ENCODE results near the gene SENP2. TPM values are rescaled to one million over a fixed set of nuclear protein-coding genes. Genes with fewer than 3 reads are reported as not detected.
A peak's percentile ranks its signal among the peaks of the same experiment; 100 is the strongest.

Gene SENP2
- total and polyA plus RNA-seq, 2 of the 13 experiments (the other 11 are each of a cell fraction or from before 2014, with no cell fraction given): 7.7 to 46.2 TPM

DNA sequence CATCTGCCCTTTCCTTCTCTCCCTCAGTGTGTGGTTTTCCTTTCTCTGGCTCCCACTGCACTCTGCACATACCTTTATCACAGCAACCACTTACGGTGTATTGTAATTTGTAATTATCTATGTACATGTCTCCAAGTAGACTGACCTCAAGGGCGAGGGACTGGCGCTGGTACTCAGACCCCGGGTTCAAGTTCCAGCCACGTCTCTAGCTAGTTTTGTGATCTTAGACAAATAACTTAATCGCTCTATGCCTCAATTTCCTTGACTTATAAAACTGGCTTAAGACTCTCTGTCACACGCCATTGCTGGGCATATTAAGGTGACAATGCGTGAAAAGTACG is 607 bp upstream of the SENP2 start:
- H2AFZ ChIP-seq (ENCODE audit: low read length): peak overlapping the region; percentile 89
- in situ Hi-C loops (cut with HindIII; ENCODE audit: extremely low pct_ligation_motif_present, low pct_unique_long_range_greater_than_20kb): no loop called here
- TF ChIP-seq, protein P1, sequence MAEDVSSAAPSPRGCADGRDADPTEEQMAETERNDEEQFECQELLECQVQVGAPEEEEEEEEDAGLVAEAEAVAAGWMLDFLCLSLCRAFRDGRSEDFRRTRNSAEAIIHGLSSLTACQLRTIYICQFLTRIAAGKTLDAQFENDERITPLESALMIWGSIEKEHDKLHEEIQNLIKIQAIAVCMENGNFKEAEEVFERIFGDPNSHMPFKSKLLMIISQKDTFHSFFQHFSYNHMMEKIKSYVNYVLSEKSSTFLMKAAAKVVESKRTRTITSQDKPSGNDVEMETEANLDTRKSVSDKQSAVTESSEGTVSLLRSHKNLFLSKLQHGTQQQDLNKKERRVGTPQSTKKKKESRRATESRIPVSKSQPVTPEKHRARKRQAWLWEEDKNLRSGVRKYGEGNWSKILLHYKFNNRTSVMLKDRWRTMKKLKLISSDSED (CRISPR knock-in tag; IDR thresholded peaks at IDR 0.05): no peak
- TF ChIP-seq HNRNPK (IDR thresholded peaks at IDR 0.05; ENCODE audit: low read depth, low read length, poor library complexity, severe bottlenecking) (no peak), ZNF33A (CRISPR knock-in tag; IDR thresholded peaks at IDR 0.05; ENCODE audit: borderline replicate concordance) (no peak), HDAC2 (CRISPR knock-in tag; IDR thresholded peaks at IDR 0.05) (peak; percentile 3; the same call in 1 of the 2 replicates), ATF4 (CRISPR knock-in tag; IDR thresholded peaks at IDR 0.05) (0 out of 4 replicates have a peak, but pooled peaks of 1 of the 2 experiments have one; percentile 23), JUND (CRISPR knock-in tag; IDR thresholded peaks at IDR 0.05) (no peak), ATF1 (CRISPR knock-in tag; IDR thresholded peaks at IDR 0.05) (no peak), CERS6 (CRISPR knock-in tag; IDR thresholded peaks at IDR 0.05) (no peak), MTF1 (CRISPR knock-in tag; IDR thresholded peaks at IDR 0.05) (no peak), ZNF614 (CRISPR knock-in tag; IDR thresholded peaks at IDR 0.05; ENCODE audit: borderline replicate concordance) (no peak), KDM4B (CRISPR knock-in tag; IDR thresholded peaks at IDR 0.05) (0 out of 2 replicates have a peak, but pooled peaks have one; percentile 10), ATRX (CRISPR knock-in tag; IDR thresholded peaks at IDR 0.05; ENCODE audit: borderline replicate concordance) (no peak), ZNF296 (CRISPR knock-in tag; conservative IDR thresholded peaks at IDR 0.05) (no peak)
- TF ChIP-seq, protein P2, sequence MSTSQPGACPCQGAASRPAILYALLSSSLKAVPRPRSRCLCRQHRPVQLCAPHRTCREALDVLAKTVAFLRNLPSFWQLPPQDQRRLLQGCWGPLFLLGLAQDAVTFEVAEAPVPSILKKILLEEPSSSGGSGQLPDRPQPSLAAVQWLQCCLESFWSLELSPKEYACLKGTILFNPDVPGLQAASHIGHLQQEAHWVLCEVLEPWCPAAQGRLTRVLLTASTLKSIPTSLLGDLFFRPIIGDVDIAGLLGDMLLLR (CRISPR knock-in tag; IDR thresholded peaks at IDR 0.05): no peak
- TF ChIP-seq, protein P3, sequence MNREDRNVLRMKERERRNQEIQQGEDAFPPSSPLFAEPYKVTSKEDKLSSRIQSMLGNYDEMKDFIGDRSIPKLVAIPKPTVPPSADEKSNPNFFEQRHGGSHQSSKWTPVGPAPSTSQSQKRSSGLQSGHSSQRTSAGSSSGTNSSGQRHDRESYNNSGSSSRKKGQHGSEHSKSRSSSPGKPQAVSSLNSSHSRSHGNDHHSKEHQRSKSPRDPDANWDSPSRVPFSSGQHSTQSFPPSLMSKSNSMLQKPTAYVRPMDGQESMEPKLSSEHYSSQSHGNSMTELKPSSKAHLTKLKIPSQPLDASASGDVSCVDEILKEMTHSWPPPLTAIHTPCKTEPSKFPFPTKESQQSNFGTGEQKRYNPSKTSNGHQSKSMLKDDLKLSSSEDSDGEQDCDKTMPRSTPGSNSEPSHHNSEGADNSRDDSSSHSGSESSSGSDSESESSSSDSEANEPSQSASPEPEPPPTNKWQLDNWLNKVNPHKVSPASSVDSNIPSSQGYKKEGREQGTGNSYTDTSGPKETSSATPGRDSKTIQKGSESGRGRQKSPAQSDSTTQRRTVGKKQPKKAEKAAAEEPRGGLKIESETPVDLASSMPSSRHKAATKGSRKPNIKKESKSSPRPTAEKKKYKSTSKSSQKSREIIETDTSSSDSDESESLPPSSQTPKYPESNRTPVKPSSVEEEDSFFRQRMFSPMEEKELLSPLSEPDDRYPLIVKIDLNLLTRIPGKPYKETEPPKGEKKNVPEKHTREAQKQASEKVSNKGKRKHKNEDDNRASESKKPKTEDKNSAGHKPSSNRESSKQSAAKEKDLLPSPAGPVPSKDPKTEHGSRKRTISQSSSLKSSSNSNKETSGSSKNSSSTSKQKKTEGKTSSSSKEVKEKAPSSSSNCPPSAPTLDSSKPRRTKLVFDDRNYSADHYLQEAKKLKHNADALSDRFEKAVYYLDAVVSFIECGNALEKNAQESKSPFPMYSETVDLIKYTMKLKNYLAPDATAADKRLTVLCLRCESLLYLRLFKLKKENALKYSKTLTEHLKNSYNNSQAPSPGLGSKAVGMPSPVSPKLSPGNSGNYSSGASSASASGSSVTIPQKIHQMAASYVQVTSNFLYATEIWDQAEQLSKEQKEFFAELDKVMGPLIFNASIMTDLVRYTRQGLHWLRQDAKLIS (CRISPR knock-in tag; IDR thresholded peaks at IDR 0.05): no peak
- TF ChIP-seq, protein P4, sequence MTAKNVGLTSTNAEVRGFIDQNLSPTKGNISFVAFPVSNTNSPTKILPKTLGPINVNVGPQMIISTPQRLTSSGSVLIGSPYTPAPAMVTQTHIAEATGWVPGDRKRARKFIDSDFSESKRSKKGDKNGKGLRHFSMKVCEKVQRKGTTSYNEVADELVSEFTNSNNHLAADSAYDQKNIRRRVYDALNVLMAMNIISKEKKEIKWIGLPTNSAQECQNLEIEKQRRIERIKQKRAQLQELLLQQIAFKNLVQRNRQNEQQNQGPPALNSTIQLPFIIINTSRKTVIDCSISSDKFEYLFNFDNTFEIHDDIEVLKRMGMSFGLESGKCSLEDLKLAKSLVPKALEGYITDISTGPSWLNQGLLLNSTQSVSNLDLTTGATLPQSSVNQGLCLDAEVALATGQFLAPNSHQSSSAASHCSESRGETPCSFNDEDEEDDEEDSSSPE (CRISPR knock-in tag; IDR thresholded peaks at IDR 0.05): no peak

More for the DNA sequence above, 607 bp upstream of the SENP2 start:
- Histone ChIP-seq H3K9me3 (ENCODE audit: low read length) (no peaks in the 10 kb centered on the region), H3K27ac (ENCODE audit: extremely low read length, insufficient read depth, low read length) (peak overlapping the region; percentile 82), H4K20me1 (ENCODE audit: insufficient read depth, low read length) (no peaks in the 10 kb centered on the region), H3K36me3 (replicated peaks in 1 of 2; ENCODE audit: control insufficient read depth in 1 of 2, insufficient read depth in 2 of 2, low read length in 2 of 2) (no peaks in the 10 kb centered on the region), H3K79me2 (ENCODE audit: insufficient read depth, low read length) (peaks cover 4% of the 10 kb centered on the region), H3K4me1 (ENCODE audit: insufficient read depth, low read length) (peaks cover 33% of the 10 kb centered on the region), H3K27me3 (ENCODE audit: control insufficient read depth in 1 of 2, insufficient read depth in 2 of 2, low read length in 2 of 2) (no peaks in the 10 kb centered on the region; a peak in 1 of 5 replicates), H3K4me3 (replicated peaks in 1 of 3; ENCODE audit: insufficient read depth in 1 of 3, low read depth in 2 of 3, low read length in 3 of 3) (peak overlapping the region; percentile 51 to 93 (median 74)), H3K4me2 (ENCODE audit: low read depth, low read length) (peak overlapping the region; percentile 97), H3K9ac (ENCODE audit: insufficient read depth, low read depth, low read length) (peak overlapping the region; percentile 81)
- ChIA-PET POLR2A (interaction anchor here (0.7 to 1.9 kb wide), 8 partner anchors 10 to 276 kb away, joined by 3 to 16 read pairs (median 4); partner anchors contain the start of gene LIPH), CTCF (ENCODE audit: low intra/inter-chr PET ratio, low total read pairs) (no interaction called here)
- FAIRE-seq (no peak), DNase-seq (ENCODE audit: low spot score) (peak; percentile 8), ATAC-seq (peak; percentile 38)
- TSS peak; percentile 99 for BruUV-seq (replicated peaks)
- WGBS (ENCODE audit: low lambda C conversion rate): under 1% methylated on average over 9 of the region's 9 CpGs
- intact Hi-C loops (cut with micrococcal nuclease; ENCODE audit: unreplicated experiment): loop anchor here (5.0 kb wide), 1 partner anchor 88 kb away; the partner anchor contains the start of gene TMEM41A

All from HepG2 (cell line).